Esophagus mucosa (tissue), 1 donor: ENCODE data around the gene ADAMTSL4. TPM values are rescaled to one million over a fixed set of nuclear protein-coding genes. Genes with fewer than 3 reads are reported as not detected.
"Not testable (repeated sequence)": the region's sequence is repeated elsewhere in the genome, so short reads cannot be mapped to it uniquely, and the experiment has no call there.

Source experiments
- ATAC-seq: fragments of 200-7000 bp; cut with Tn5 transposase; one replicate; pipeline ENCODE4 v1.9.1; 2020
- total RNA-seq: library from RNA; stranded (reverse); gene quantifications from one replicate; pipeline ENCODE4 v1.2.4, GENCODE V29; 2023
- donor health status: DM: yes; HTN: yes; CAD: no.

ADAMTSL4 gene
- total RNA-seq, 1 donor from 2014 or later = 42.9 TPM

DNA sequence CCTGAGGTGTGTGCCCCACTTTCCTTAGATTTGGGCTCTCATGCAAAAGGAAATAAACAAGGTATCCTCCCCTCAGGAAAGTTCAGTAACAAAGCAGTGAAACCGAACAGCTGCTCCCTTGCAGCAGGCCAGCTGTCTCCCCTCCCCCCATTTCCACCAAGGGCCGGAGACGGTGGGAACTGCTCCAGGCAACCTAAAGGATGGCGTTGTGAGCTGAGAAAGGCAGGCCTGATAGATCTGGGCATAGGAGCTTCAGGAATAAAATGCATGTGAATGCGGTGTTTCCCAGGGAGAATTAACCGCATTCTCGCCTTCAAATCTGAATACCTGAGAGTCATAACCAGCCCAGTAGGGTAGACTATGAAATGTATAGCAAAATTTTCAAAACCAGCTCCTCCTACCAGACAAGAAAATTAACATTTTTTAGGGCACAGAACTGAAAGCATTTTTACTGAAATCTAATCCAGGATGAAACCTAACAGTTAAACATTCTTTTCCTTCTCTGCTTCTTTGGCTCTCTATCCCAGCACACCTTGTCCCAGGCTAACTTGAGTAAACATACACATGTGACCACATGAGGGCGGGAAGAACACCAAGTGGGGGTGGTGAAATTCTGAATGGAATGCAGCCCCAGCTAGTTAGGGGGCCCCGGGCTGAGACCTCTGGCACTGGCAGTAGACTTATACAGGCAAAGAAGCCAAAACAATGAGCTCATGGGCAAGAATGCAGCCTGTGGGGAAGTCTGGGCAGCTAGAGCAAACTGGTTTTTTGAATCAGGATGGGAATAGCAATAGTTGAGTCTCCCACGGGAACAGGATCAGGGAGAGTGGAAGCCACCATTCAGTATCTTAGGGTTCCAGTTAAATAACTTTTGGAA, 18.7 kb downstream of the ADAMTSL4 start:
- ATAC-seq = peak; percentile 59

- peak; percentile 4 for ATAC-seq
These were observed 19.4 kb downstream of the ADAMTSL4 start for GRCh38 chr1:150568594-150568966.

- ATAC-seq = no peak
These were observed 23.9 kb downstream of the ADAMTSL4 start for GRCh38 chr1:150572918-150573647.

DNA sequence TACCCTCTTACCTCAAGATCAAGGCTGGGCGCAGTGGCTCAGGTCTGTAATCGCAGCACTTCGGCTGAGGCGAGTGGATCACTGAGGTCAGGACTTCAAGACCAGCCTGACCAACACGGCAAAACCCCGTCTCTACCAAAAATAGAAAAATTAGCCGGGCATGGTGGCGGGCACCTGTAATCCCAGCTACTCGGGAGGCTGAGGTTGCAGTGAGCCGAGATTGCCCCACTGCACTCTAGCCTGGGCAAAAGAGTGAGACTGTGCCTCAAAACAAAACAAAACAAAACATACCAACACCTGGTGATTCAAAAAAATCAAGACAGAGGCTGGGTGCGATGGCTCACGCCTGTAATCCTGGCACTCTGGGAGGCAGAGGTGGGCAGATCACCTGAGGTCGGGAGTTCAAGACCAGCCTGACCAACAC, 24.5 kb downstream of the ADAMTSL4 start:
- not testable (repeated sequence) for ATAC-seq

GRCh38 chr1:150574260-150575071, 25.3 kb downstream of the ADAMTSL4 start:
- no peak for ATAC-seq

GRCh38 chr1:150575072-150575489, 25.9 kb downstream of the ADAMTSL4 start:
- ATAC-seq = no peak

- no peak for ATAC-seq
These were observed 26.5 kb downstream of the ADAMTSL4 start for GRCh38 chr1:150575518-150576366.

DNA sequence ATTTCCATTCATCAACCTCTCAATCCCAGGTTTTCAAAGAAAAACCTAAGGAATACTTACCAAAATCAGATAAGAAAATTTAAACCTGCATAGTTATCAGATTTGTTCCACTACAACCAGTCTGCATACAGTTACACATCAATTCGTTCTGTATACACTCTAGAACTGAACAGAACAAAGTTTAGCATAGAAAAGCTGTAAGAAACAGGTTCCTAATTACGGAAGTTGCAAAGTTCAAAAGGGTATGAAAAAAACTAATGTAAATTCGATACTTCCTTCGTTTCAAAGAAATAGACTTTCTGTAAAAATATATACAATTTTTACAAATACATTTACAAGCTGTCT, 27.1 kb downstream of the ADAMTSL4 start:
- ATAC-seq = no peak

GRCh38 chr1:150576794-150577556, 27.8 kb downstream of the ADAMTSL4 start:
- ATAC-seq = peak; percentile 24

- no peak for ATAC-seq
These were observed 28.5 kb downstream of the ADAMTSL4 start for GRCh38 chr1:150577557-150578271.

DNA sequence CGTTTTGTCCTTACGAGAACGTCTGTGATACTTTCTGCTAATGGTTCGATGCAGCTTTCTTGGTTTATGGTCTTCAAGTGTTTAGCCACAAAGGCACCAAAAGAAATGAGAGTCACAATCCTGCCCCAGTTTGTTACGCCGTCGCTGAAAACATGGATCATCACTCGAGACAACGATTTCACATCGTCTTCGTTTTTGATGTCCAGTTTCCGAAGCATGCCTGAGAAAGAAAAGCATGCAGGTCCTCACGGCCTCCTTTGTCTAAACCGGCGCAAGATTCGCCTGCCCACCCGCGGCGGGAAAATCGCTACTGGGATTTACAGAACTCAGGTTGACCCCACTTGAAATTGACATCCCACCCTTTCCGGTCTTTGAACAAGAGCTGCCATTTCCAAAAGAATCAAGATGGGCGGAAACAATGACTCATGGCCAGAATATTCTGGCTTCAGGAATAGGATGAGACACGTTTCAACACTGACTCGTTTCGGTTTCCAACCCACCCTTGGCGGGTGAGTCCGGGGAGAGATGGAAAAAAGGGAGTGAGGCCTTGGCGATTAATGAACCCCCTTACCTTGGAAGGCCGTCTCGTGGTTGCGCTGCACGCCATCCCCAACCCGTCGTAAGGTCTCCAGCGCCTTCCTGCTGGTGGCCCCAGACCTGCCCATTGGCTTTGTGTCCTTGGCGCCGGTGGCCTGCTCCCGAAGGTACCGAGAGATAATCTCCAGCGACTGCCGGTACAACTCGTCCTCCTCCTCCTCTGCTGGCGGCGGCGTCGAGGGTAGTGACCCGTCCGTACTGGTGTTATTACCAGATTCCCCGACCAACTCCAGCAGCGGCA, 29.3 kb downstream of the ADAMTSL4 start:
- peak; percentile 50 for ATAC-seq

GRCh38 chr1:150579110-150579944, 30.1 kb downstream of the ADAMTSL4 start, which contains the start of gene MCL1:
Gene MCL1, minus strand, starts transcription at chr1:150579610. Its CDS starts 80 bp downstream, at chr1:150579530.
- peak; percentile 81 for ATAC-seq

DNA sequence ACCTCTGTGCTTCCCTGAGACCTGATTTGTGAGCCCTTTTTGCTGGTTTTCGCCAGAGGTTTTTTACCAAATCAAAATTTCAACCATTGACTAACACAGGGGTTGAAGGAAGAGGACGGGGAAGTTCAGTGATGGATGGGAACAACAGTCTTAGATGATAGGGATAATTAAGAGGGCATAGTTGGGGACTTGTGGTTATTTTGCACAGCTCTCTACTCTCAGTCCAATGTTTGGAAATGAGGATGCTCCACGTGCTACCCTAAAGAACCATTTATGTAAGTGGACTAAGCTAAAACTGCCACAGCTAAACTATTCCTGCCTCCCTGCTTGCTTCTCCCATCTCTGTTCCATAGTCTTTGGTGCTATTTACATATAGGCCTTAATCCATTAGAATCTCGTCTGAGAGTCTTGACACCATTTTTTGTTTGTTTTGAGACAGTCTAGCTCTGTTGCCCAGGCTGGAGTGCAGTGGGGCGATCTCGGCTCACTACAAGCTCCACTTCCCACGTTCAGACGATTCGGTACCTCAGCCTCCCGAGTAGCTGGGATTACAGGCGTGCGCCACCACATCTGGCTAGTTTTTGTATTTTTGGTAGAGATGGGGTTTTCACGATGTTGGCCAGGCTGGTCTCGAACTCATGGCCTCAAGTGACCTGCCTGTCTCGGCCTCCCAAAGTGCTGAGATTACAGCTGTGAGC, 30.9 kb downstream of the ADAMTSL4 start:
- ATAC-seq = no peak

- not testable (repeated sequence) for ATAC-seq
These were observed 31.8 kb downstream of the ADAMTSL4 start for GRCh38 chr1:150580966-150581365.

GRCh38 chr1:150581437-150581836, 32.2 kb downstream of the ADAMTSL4 start:
- ATAC-seq = not testable (repeated sequence)

- not testable (repeated sequence) for ATAC-seq
These were observed 32.8 kb downstream of the ADAMTSL4 start for GRCh38 chr1:150581962-150582361.

DNA sequence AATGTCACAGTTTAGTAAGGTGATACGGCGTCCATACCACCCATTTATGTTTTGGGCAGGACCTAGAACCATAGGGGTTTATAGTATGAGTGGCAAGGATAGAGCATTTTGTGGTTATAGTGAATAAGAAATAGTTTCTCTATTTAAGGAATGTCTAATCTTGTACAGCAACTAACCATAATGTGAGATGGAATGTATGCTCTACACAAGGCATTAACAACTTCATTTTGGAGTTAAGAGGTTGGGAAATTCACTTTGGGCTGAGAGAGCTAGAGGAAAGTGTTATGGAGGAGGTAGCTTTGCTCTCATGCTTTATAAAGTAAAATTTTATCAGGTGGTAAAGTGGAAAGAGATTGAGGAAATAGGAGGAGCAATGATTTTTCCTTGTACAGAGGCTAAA, 33.2 kb downstream of the ADAMTSL4 start:
- no peak for ATAC-seq
